HepG2 (cell line): ENCODE measurements around the gene SPRYD4. TPM values are rescaled to one million over a fixed set of nuclear protein-coding genes. Genes with fewer than 3 reads are reported as not detected.

ENCODE experiments used
- ATF3 ChIP-seq: sonication (generic); formaldehyde crosslinking; IDR thresholded peaks from 2 replicates; pipeline ENCODE4 v1.4.0; 2020; ENCODE audit warnings: missing genetic modification reagents
- ATRX ChIP-seq: sonication (generic); formaldehyde crosslinking; IDR thresholded peaks from 2 replicates; pipeline ENCODE4 v1.4.0; 2020; ENCODE audit warnings: missing genetic modification reagents, borderline replicate concordance
- EZH2 ChIP-seq: conservative IDR thresholded peaks from 2 replicates; pipeline ENCODE4 v1.6.1; 2012; ENCODE audit warnings: mild to moderate bottlenecking, low read depth, low read length, moderate library complexity
- FOXA1 ChIP-seq, 2 experiments: fragments of 450-650 bp in 1 of 2; sonication (generic) in 1 of 2; formaldehyde crosslinking in 1 of 2; IDR thresholded peaks; 2 replicates each; pipeline versions ENCODE4 v1.4.0 to v1.6.1; 2016 to 2020; ENCODE audit warnings: missing genetic modification reagents in 1 of 2
- FOXK2 ChIP-seq: fragments of 450-650 bp; IDR thresholded peaks from 2 replicates; pipeline ENCODE4 v1.6.1; 2016
- FOXO1 ChIP-seq: sonication (generic); formaldehyde crosslinking; IDR thresholded peaks from 2 replicates; pipeline ENCODE4 v1.4.0; 2020; ENCODE audit warnings: missing genetic modification reagents
- HDAC1 ChIP-seq: sonication (generic); formaldehyde crosslinking; IDR thresholded peaks from 2 replicates; pipeline ENCODE4 v1.5.1; 2020; ENCODE audit warnings: mild to moderate bottlenecking, missing genetic modification reagents
- HOXA3 ChIP-seq: sonication (generic); formaldehyde crosslinking; IDR thresholded peaks from 2 replicates; pipeline ENCODE4 v1.5.0; 2020; ENCODE audit warnings: missing genetic modification reagents
- ISX ChIP-seq: sonication (generic); formaldehyde crosslinking; conservative IDR thresholded peaks from 2 replicates; pipeline ENCODE4 v1.5.0; 2020; ENCODE audit warnings: missing genetic modification reagents
- NCOA5 ChIP-seq: sonication (generic); formaldehyde crosslinking; IDR thresholded peaks from 2 replicates; pipeline ENCODE4 v1.4.0; 2020; ENCODE audit warnings: missing genetic modification reagents
- NFKBIZ ChIP-seq: IDR thresholded peaks from 2 replicates; pipeline ENCODE4 v1.6.1; 2018; ENCODE audit warnings: missing genetic modification reagents, missing compliant biosample characterization
- NFYB ChIP-seq: sonication (generic); formaldehyde crosslinking; IDR thresholded peaks from 2 replicates; pipeline ENCODE4 v1.4.0; 2020; ENCODE audit warnings: missing genetic modification reagents
- NR1H2 ChIP-seq: sonication (generic); formaldehyde crosslinking; IDR thresholded peaks from 2 replicates; pipeline ENCODE4 v1.8.1; 2022; ENCODE audit warnings: low read depth, missing genetic modification reagents, borderline replicate concordance
- PAF1 ChIP-seq: IDR thresholded peaks from 2 replicates; pipeline ENCODE4 v1.6.1; 2016; ENCODE audit warnings: missing genetic modification reagents, missing compliant biosample characterization
- PRPF4 ChIP-seq: fragments of 200-400 bp; formaldehyde crosslinking; IDR thresholded peaks from 2 replicates; pipeline ENCODE4 v1.6.1; 2016; ENCODE audit warnings: low read length, low read depth; ENCODE audit not compliant: poor library complexity, severe bottlenecking
- RFX5 ChIP-seq: IDR thresholded peaks from 2 replicates; pipeline ENCODE4 v1.6.1; 2011; ENCODE audit warnings: low read depth, low read length, improper control_type of control experiment
- SIX4 ChIP-seq: sonication (generic); formaldehyde crosslinking; IDR thresholded peaks from 2 replicates; pipeline ENCODE4 v1.4.0; 2020; ENCODE audit warnings: missing genetic modification reagents
- SMARCC2 ChIP-seq: fragments of 450-650 bp; IDR thresholded peaks from 2 replicates; pipeline ENCODE4 v1.6.1; 2017; ENCODE audit warnings: antibody characterized with exemption, mild to moderate bottlenecking
- SSRP1 ChIP-seq: IDR thresholded peaks from 2 replicates; pipeline ENCODE4 v1.6.1; 2016; ENCODE audit warnings: control low read depth
- ZBTB14 ChIP-seq: sonication (generic); formaldehyde crosslinking; IDR thresholded peaks from 2 replicates; pipeline ENCODE4 v1.4.0; 2020; ENCODE audit warnings: missing genetic modification reagents
- ZKSCAN1 ChIP-seq: fragments of 150-350 bp; IDR thresholded peaks from 2 replicates; pipeline ENCODE4 v1.6.1; 2014; ENCODE audit warnings: low read length
- ZNF234 ChIP-seq: sonication (generic); formaldehyde crosslinking; conservative IDR thresholded peaks from 2 replicates; pipeline ENCODE4 v1.5.1; 2020; ENCODE audit warnings: mild to moderate bottlenecking, missing genetic modification reagents
- ZNF30 ChIP-seq: sonication (generic); formaldehyde crosslinking; IDR thresholded peaks from 2 replicates; pipeline ENCODE4 v1.5.0; 2020; ENCODE audit warnings: mild to moderate bottlenecking, missing genetic modification reagents
- ZNF367 ChIP-seq: sonication (generic); formaldehyde crosslinking; IDR thresholded peaks from 2 replicates; pipeline ENCODE4 v1.4.0; 2020; ENCODE audit warnings: missing genetic modification reagents, borderline replicate concordance
- ZNF382 ChIP-seq: sonication (generic); formaldehyde crosslinking; IDR thresholded peaks from 2 replicates; pipeline ENCODE4 v1.5.0; 2020; ENCODE audit warnings: missing genetic modification reagents, mild to moderate bottlenecking, borderline replicate concordance
- ZNF530 ChIP-seq: sonication (generic); formaldehyde crosslinking; IDR thresholded peaks from 2 replicates; pipeline ENCODE4 v1.5.0; 2020; ENCODE audit warnings: low read depth, mild to moderate bottlenecking, missing genetic modification reagents
- ZNF619 ChIP-seq: sonication (generic); formaldehyde crosslinking; IDR thresholded peaks from 2 replicates; pipeline ENCODE4 v1.4.0; 2020; ENCODE audit warnings: mild to moderate bottlenecking, missing genetic modification reagents
- ZSCAN25 ChIP-seq: sonication (generic); formaldehyde crosslinking; IDR thresholded peaks from 2 replicates; pipeline ENCODE4 v1.8.0; 2022; ENCODE audit warnings: mild to moderate bottlenecking, missing genetic modification reagents
- polyA plus RNA-seq, 8 experiments: library from polyadenylated mRNA; depleted of rRNA in 3 of 8; stranded (reverse) in 7 of 8; unstranded in 1 of 8; fragments of >200 nt; fragmentation: Illumina TruSeq in 4 of 8; extraction: Trizol in 4 of 8; gene quantifications; 2 replicates each; pipeline versions ENCODE4 v1.2.1 to v1.2.3, GENCODE V29; 2011 to 2016; ENCODE audit warnings: low read depth in 4 of 8, missing spikeins in 1 of 8, mixed read lengths in 1 of 8; ENCODE audit not compliant: insufficient read depth in 1 of 8
- total RNA-seq, 5 experiments: library from RNA; depleted of rRNA; stranded (reverse); fragments of >200 nt; fragmentation: Illumina TruSeq; extraction: Trizol; gene quantifications; 2 replicates each; pipeline ENCODE4 v1.2.3, GENCODE V29; 2016; ENCODE audit warnings: low read depth in 1 of 5
- TF ChIP-seq, protein P1 (sequence below): sonication (generic); formaldehyde crosslinking; IDR thresholded peaks from 2 replicates; pipeline ENCODE4 v1.4.0; 2020; ENCODE audit warnings: mild to moderate bottlenecking, missing genetic modification reagents, borderline replicate concordance

The SPRYD4 gene
- total and polyA plus RNA-seq, 2 of the 13 experiments (the other 11 are each of a cell fraction or from before 2014, with no cell fraction given), result 3.9 to 4.5 TPM

GRCh38 chr12:56476972-56477432, 8.6 kb downstream of the SPRYD4 start (continued):
- no peak for TF ChIP-seq ZBTB14 (CRISPR knock-in tag)
- TF ChIP-seq PRPF4, result no peak
- TF ChIP-seq ZNF530 (CRISPR knock-in tag), result no peak
- no peak for TF ChIP-seq ISX
- TF ChIP-seq ZSCAN25 (CRISPR knock-in tag), result no peak
- TF ChIP-seq ZKSCAN1, result no peak
- no peak for TF ChIP-seq PAF1 (CRISPR knock-in tag)
- no peak for TF ChIP-seq ZNF382 (CRISPR knock-in tag)
- TF ChIP-seq NR1H2 (CRISPR knock-in tag), result no peak
- TF ChIP-seq SMARCC2, result no peak
- TF ChIP-seq ZNF30 (CRISPR knock-in tag), result no peak
- TF ChIP-seq HOXA3, result peak; percentile 28; the same call in 1 of the 2 replicates
- TF ChIP-seq FOXK2, result peak; percentile 35; the same call in 1 of the 2 replicates
- no peak for TF ChIP-seq HDAC1
- TF ChIP-seq FOXA1 (IDR thresholded peaks at IDR 0.05), result no peak
- peak; percentile 35; the same call in 1 of the 2 replicates for TF ChIP-seq FOXA1 (CRISPR knock-in tag; IDR thresholded peaks at IDR 0.05)
- 0 out of 2 replicates have a peak, but pooled peaks have one; percentile 58 for TF ChIP-seq SIX4
- TF ChIP-seq NFKBIZ, result no peak
- TF ChIP-seq RFX5, result peak; percentile 49; the same call in 1 of the 2 replicates
- no peak for TF ChIP-seq SSRP1 (CRISPR knock-in tag)
- peak; percentile 62 for TF ChIP-seq NFYB
- no peak for TF ChIP-seq ATRX
- TF ChIP-seq ATF3 (CRISPR knock-in tag), result no peak
- TF ChIP-seq ZNF619 (CRISPR knock-in tag), result no peak
- TF ChIP-seq FOXO1 (CRISPR knock-in tag), result 0 out of 2 replicates have a peak, but pooled peaks have one; percentile 18
- TF ChIP-seq, protein P1, sequence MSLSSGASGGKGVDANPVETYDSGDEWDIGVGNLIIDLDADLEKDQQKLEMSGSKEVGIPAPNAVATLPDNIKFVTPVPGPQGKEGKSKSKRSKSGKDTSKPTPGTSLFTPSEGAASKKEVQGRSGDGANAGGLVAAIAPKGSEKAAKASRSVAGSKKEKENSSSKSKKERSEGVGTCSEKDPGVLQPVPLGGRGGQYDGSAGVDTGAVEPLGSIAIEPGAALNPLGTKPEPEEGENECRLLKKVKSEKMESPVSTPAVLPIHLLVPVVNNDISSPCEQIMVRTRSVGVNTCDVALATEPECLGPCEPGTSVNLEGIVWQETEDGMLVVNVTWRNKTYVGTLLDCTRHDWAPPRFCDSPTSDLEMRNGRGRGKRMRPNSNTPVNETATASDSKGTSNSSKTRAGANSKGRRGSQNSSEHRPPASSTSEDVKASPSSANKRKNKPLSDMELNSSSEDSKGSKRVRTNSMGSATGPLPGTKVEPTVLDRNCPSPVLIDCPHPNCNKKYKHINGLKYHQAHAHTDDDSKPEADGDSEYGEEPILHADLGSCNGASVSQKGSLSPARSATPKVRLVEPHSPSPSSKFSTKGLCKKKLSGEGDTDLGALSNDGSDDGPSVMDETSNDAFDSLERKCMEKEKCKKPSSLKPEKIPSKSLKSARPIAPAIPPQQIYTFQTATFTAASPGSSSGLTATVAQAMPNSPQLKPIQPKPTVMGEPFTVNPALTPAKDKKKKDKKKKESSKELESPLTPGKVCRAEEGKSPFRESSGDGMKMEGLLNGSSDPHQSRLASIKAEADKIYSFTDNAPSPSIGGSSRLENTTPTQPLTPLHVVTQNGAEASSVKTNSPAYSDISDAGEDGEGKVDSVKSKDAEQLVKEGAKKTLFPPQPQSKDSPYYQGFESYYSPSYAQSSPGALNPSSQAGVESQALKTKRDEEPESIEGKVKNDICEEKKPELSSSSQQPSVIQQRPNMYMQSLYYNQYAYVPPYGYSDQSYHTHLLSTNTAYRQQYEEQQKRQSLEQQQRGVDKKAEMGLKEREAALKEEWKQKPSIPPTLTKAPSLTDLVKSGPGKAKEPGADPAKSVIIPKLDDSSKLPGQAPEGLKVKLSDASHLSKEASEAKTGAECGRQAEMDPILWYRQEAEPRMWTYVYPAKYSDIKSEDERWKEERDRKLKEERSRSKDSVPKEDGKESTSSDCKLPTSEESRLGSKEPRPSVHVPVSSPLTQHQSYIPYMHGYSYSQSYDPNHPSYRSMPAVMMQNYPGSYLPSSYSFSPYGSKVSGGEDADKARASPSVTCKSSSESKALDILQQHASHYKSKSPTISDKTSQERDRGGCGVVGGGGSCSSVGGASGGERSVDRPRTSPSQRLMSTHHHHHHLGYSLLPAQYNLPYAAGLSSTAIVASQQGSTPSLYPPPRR (CRISPR knock-in tag), result 0 out of 2 replicates have a peak, but pooled peaks have one; percentile 28
- TF ChIP-seq EZH2, result no peak
- no peak for TF ChIP-seq ZNF234 (CRISPR knock-in tag)
- no peak for TF ChIP-seq NCOA5 (CRISPR knock-in tag)
- TF ChIP-seq ZNF367 (CRISPR knock-in tag), result no peak
